HL-60 (cell line): ENCODE measurements around the gene SUMF1.

Experiments
- CTCF ChIP-seq: IDR thresholded peaks from one replicate; pipeline ENCODE4 v1.5.1; 2011; ENCODE audit warnings: low read length, control low read depth, inconsistent platforms; ENCODE audit not compliant: insufficient read depth
- GABPA ChIP-seq: IDR thresholded peaks from 2 replicates; pipeline ENCODE4 v1.6.1; 2012; ENCODE audit warnings: low read depth
- POLR2AphosphoS5 ChIP-seq: IDR thresholded peaks from 2 replicates; pipeline ENCODE4 v1.6.1; 2012; ENCODE audit warnings: low read depth
- TF ChIP-seq, protein P1 (sequence below): IDR thresholded peaks from 2 replicates; pipeline ENCODE4 v1.6.1; 2012; ENCODE audit warnings: low read depth; ENCODE audit not compliant: insufficient replicate concordance

- TF ChIP-seq CTCF, result no peak
- no peak for TF ChIP-seq POLR2AphosphoS5
- TF ChIP-seq, protein P1, sequence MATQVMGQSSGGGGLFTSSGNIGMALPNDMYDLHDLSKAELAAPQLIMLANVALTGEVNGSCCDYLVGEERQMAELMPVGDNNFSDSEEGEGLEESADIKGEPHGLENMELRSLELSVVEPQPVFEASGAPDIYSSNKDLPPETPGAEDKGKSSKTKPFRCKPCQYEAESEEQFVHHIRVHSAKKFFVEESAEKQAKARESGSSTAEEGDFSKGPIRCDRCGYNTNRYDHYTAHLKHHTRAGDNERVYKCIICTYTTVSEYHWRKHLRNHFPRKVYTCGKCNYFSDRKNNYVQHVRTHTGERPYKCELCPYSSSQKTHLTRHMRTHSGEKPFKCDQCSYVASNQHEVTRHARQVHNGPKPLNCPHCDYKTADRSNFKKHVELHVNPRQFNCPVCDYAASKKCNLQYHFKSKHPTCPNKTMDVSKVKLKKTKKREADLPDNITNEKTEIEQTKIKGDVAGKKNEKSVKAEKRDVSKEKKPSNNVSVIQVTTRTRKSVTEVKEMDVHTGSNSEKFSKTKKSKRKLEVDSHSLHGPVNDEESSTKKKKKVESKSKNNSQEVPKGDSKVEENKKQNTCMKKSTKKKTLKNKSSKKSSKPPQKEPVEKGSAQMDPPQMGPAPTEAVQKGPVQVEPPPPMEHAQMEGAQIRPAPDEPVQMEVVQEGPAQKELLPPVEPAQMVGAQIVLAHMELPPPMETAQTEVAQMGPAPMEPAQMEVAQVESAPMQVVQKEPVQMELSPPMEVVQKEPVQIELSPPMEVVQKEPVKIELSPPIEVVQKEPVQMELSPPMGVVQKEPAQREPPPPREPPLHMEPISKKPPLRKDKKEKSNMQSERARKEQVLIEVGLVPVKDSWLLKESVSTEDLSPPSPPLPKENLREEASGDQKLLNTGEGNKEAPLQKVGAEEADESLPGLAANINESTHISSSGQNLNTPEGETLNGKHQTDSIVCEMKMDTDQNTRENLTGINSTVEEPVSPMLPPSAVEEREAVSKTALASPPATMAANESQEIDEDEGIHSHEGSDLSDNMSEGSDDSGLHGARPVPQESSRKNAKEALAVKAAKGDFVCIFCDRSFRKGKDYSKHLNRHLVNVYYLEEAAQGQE, result no peak
- TF ChIP-seq GABPA, result no peak
These were observed 134.5 kb downstream of the SUMF1 start for GRCh38 chr3:4332574-4332973.
